Loucy (cell line): ENCODE measurements around the gene LYZL2.
"Not testable (repeated sequence)": the region's sequence is repeated elsewhere in the genome, so short reads cannot be mapped to it uniquely, and the experiment has no call there.

Source experiments
- H2AFZ ChIP-seq: fragments of 200-600 bp; sonication (generic); 2 replicates; pipeline ENCODE4 v1.6.0; 2016; ENCODE audit warnings: antibody characterized with exemption, mild to moderate bottlenecking, low read length, moderate library complexity
- H3F3A ChIP-seq: fragments of 200-600 bp; 2 replicates; pipeline ENCODE4 v1.6.0; 2016; ENCODE audit warnings: antibody characterized with exemption, low read depth, mild to moderate bottlenecking
- H3K27me3 ChIP-seq: fragments of 200-600 bp; sonication (generic); 2 replicates; pipeline ENCODE4 v1.6.1; 2014; ENCODE audit warnings: low read length, mild to moderate bottlenecking; ENCODE audit not compliant: insufficient read depth, poor library complexity, severe bottlenecking
- H3K36me3 ChIP-seq: fragments of 200-600 bp; sonication (generic); 2 replicates; pipeline ENCODE4 v1.6.1; 2016; ENCODE audit warnings: low read length; ENCODE audit not compliant: insufficient read depth
- H3K4me1 ChIP-seq: fragments of 200-600 bp; sonication (generic); 2 replicates; pipeline ENCODE4 v1.5.1; 2014; ENCODE audit warnings: low read length, mild to moderate bottlenecking; ENCODE audit not compliant: insufficient read depth, poor library complexity, severe bottlenecking
- H3K4me2 ChIP-seq: fragments of 200-600 bp; sonication (generic); 2 replicates; pipeline ENCODE4 v1.6.0; 2014; ENCODE audit warnings: antibody characterized with exemption, low read length, low read depth, mild to moderate bottlenecking; ENCODE audit not compliant: poor library complexity, severe bottlenecking
- H3K4me3 ChIP-seq: fragments of 200-600 bp; sonication (generic); 2 replicates; pipeline ENCODE4 v1.5.1; 2014; ENCODE audit warnings: low read length, mild to moderate bottlenecking, mixed read lengths; ENCODE audit not compliant: poor library complexity, severe bottlenecking
- H3K79me2 ChIP-seq: fragments of 200-600 bp; sonication (generic); 2 replicates; pipeline ENCODE4 v1.6.1; 2014; ENCODE audit warnings: low read length; ENCODE audit not compliant: insufficient read depth
- H3K9ac ChIP-seq: fragments of 200-600 bp; sonication (generic); 2 replicates; pipeline ENCODE4 v1.6.0; 2014; ENCODE audit warnings: mild to moderate bottlenecking, low read depth, low read length, moderate library complexity; ENCODE audit not compliant: poor library complexity, severe bottlenecking
- H3K9me2 ChIP-seq: fragments of 200-600 bp; sonication (generic); replicated peaks from 2 replicates; pipeline ENCODE4 v1.6.1; 2016; ENCODE audit warnings: low read depth, low read length, mixed read lengths
- H3K9me3 ChIP-seq: fragments of 200-600 bp; sonication (generic); 2 replicates; pipeline ENCODE4 v1.6.1; 2014; ENCODE audit warnings: mild to moderate bottlenecking, antibody characterized with exemption, low read length, low read depth; ENCODE audit not compliant: insufficient read depth
- H4K20me1 ChIP-seq: fragments of 200-600 bp; sonication (generic); 2 replicates; pipeline ENCODE4 v1.6.0; 2014; ENCODE audit warnings: antibody characterized with exemption, low read length, mild to moderate bottlenecking; ENCODE audit not compliant: insufficient read depth, poor library complexity, severe bottlenecking
- CTCF ChIP-seq: fragments of 200-600 bp; sonication (generic); conservative IDR thresholded peaks from 2 replicates; pipeline ENCODE4 v1.5.1; 2014; ENCODE audit warnings: mild to moderate bottlenecking, antibody characterized with exemption, low read length
- EZH2phosphoT487 ChIP-seq: fragments of 200-600 bp; IDR thresholded peaks from 2 replicates; pipeline ENCODE4 v1.6.1; 2018; ENCODE audit warnings: antibody characterized with exemption, mild to moderate bottlenecking, moderate library complexity, borderline replicate concordance

LYZL2 gene

GRCh38 chr10:30662814-30663213, 33.3 kb upstream of the LYZL2 start:
- H3K9me3 ChIP-seq: no peaks in the 10 kb centered on the region
- H4K20me1 ChIP-seq: no peaks in the 10 kb centered on the region
- H3K4me1 ChIP-seq: no peaks in the 10 kb centered on the region
- peaks cover under 1% of the 10 kb centered on the region for H3K27me3 ChIP-seq
- H3K36me3 ChIP-seq: no peaks in the 10 kb centered on the region
- H3K4me3 ChIP-seq: no peak overlapping the region
- H3K9me2 ChIP-seq: no peaks in the 10 kb centered on the region
- no peak overlapping the region for H3K4me2 ChIP-seq
- H3F3A ChIP-seq: no peaks in the 10 kb centered on the region
- H3K9ac ChIP-seq: no peak overlapping the region
- no peak overlapping the region for H2AFZ ChIP-seq
- TF ChIP-seq CTCF (no peak), EZH2phosphoT487 (no peak)
- H3K79me2 ChIP-seq: no peaks in the 10 kb centered on the region

- H3K9me3 ChIP-seq, H3K79me2 ChIP-seq, H3K4me3 ChIP-seq, H3K4me2 ChIP-seq, H3F3A ChIP-seq, H3K9ac ChIP-seq, H3K4me1 ChIP-seq, H3K36me3 ChIP-seq, H2AFZ ChIP-seq, H4K20me1 ChIP-seq, H3K9me2 ChIP-seq: not testable (repeated sequence)
- H3K27me3 ChIP-seq: peaks cover 23% of the 10 kb centered on the region
Measured at GRCh38 chr10:30660314-30660713, 30.8 kb upstream of the LYZL2 start.

GRCh38 chr10:30656233-30656632, 26.7 kb upstream of the LYZL2 start:
- H3K4me1 ChIP-seq: no peaks in the 10 kb centered on the region
- no peaks in the 10 kb centered on the region for H4K20me1 ChIP-seq
- H3K36me3 ChIP-seq: no peaks in the 10 kb centered on the region
- no peak overlapping the region for H3K4me2 ChIP-seq
- H3F3A ChIP-seq: no peaks in the 10 kb centered on the region
- H3K9me2 ChIP-seq: no peaks in the 10 kb centered on the region
- no peaks in the 10 kb centered on the region for H3K9me3 ChIP-seq
- H3K4me3 ChIP-seq: no peak overlapping the region
- H3K79me2 ChIP-seq: no peaks in the 10 kb centered on the region
- no peak overlapping the region for H3K9ac ChIP-seq
- no peak for TF ChIP-seq CTCF
- no peak for TF ChIP-seq EZH2phosphoT487
- no peak overlapping the region for H2AFZ ChIP-seq
- peaks cover 23% of the 10 kb centered on the region for H3K27me3 ChIP-seq

- H2AFZ ChIP-seq, H3K4me2 ChIP-seq, H3K9me2 ChIP-seq, H3K9ac ChIP-seq, H3F3A ChIP-seq, H3K4me1 ChIP-seq, H4K20me1 ChIP-seq, H3K79me2 ChIP-seq, H3K9me3 ChIP-seq, H3K4me3 ChIP-seq, H3K36me3 ChIP-seq: not testable (repeated sequence)
- peaks cover 23% of the 10 kb centered on the region for H3K27me3 ChIP-seq
Measured at GRCh38 chr10:30655001-30655400, 25.4 kb upstream of the LYZL2 start.

- H4K20me1 ChIP-seq, H3K9me3 ChIP-seq, H3K9me2 ChIP-seq, H3K4me2 ChIP-seq, H3F3A ChIP-seq, H2AFZ ChIP-seq, H3K9ac ChIP-seq, H3K79me2 ChIP-seq, H3K4me3 ChIP-seq, H3K36me3 ChIP-seq, H3K4me1 ChIP-seq: not testable (repeated sequence)
- peaks cover 11% of the 10 kb centered on the region for H3K27me3 ChIP-seq
Measured at GRCh38 chr10:30651470-30652397, 22.2 kb upstream of the LYZL2 start.
